Naive thymus-derived CD4-positive, alpha-beta T cell (primary cell): ENCODE results near the gene TUBG1. TPM values are rescaled to one million over a fixed set of nuclear protein-coding genes. Genes with fewer than 3 reads are reported as not detected.
A peak's percentile ranks its signal among the peaks of the same experiment; 100 is the strongest.

Experiments
- ATAC-seq: fragments of 150-1000 bp; cut with Tn5 transposase; 2 replicates; pipeline ENCODE4 v1.10.0; 2021; ENCODE audit warnings: mild to moderate bottlenecking, moderate library complexity
- CTCF ChIA-PET: fragments of 350-600 bp; sonication (Branson Sonifier 250); formaldehyde crosslinking; loops from one replicate; lab custom pipeline; 2021; ENCODE audit warnings: antibody characterized with exemption; lab: Charles Lee
- POLR2A ChIA-PET: fragments of 350-600 bp; sonication (Branson Sonifier 250); formaldehyde crosslinking; loops from one replicate; lab custom pipeline; 2021; ENCODE audit warnings: antibody characterized with exemption, inconsistent platforms; lab: Charles Lee
- DNase-seq, 9 donors: peaks; one replicate each; pipeline versions ENCODE4 v3.0.0 to v3.0.0-alpha.2; 2020 to 2022; ENCODE audit warnings: mixed read lengths in 1 of 9
- H3K27ac ChIP-seq: one replicate; pipeline ENCODE4 v1.7.0; 2013; ENCODE audit warnings: mild to moderate bottlenecking, low read depth, low read length, moderate library complexity
- H3K27me3 ChIP-seq, 2 donors: one replicate each; pipeline ENCODE4 v1.7.0; 2013; ENCODE audit warnings: low read length in 2 of 2, mild to moderate bottlenecking in 2 of 2, moderate library complexity in 2 of 2; ENCODE audit not compliant: control insufficient read depth in 2 of 2, insufficient read depth in 2 of 2
- H3K36me3 ChIP-seq, 3 experiments: 1 replicate in 2 of 3; 2 replicates in 1 of 3; pipeline ENCODE4 v1.7.0; 2013; ENCODE audit warnings: low read length in 3 of 3, mild to moderate bottlenecking in 3 of 3, moderate library complexity in 1 of 3; ENCODE audit not compliant: insufficient read depth in 3 of 3, control insufficient read depth in 2 of 3
- H3K4me1 ChIP-seq, 2 donors: one replicate each; pipeline ENCODE4 v1.7.0; 2013; ENCODE audit warnings: low read length in 2 of 2, mild to moderate bottlenecking in 2 of 2, moderate library complexity in 1 of 2; ENCODE audit not compliant: control insufficient read depth in 2 of 2, insufficient read depth in 2 of 2
- H3K4me3 ChIP-seq: 2 replicates; pipeline ENCODE4 v1.7.0; 2013; ENCODE audit warnings: mild to moderate bottlenecking, low read length
- H3K9me3 ChIP-seq, 3 experiments: 1 replicate in 2 of 3; 2 replicates in 1 of 3; pipeline ENCODE4 v1.7.0; 2013; ENCODE audit warnings: low read length in 3 of 3; ENCODE audit not compliant: control insufficient read depth in 2 of 3
- H3K27ac Mint-ChIP-seq, 9 donors: one replicate each; pipeline ENCODE4 v1.8.0; 2020 to 2022; ENCODE audit warnings: mixed read lengths in 9 of 9, mild to moderate bottlenecking in 8 of 9, moderate library complexity in 5 of 9, inconsistent platforms in 2 of 9
- H3K27me3 Mint-ChIP-seq, 5 donors: one replicate each; pipeline ENCODE4 v1.8.0; 2021 to 2022; ENCODE audit warnings: mixed read lengths in 5 of 5, mild to moderate bottlenecking in 1 of 5
- H3K36me3 Mint-ChIP-seq, 5 donors: one replicate each; pipeline ENCODE4 v1.8.0; 2020 to 2022; ENCODE audit warnings: mixed read lengths in 5 of 5, mild to moderate bottlenecking in 3 of 5, inconsistent platforms in 1 of 5
- H3K4me1 Mint-ChIP-seq, 7 donors: one replicate each; pipeline ENCODE4 v1.8.0; 2020 to 2022; ENCODE audit warnings: mixed read lengths in 7 of 7, mild to moderate bottlenecking in 3 of 7, inconsistent platforms in 1 of 7
- H3K4me3 Mint-ChIP-seq, 10 donors: one replicate each; pipeline ENCODE4 v1.8.0; 2020 to 2022; ENCODE audit warnings: mild to moderate bottlenecking in 10 of 10, mixed read lengths in 10 of 10, moderate library complexity in 6 of 10, inconsistent platforms in 2 of 10
- H3K9me3 Mint-ChIP-seq, 11 donors: one replicate each; pipeline ENCODE4 v1.8.0; 2020 to 2022; ENCODE audit warnings: mixed read lengths in 11 of 11, mild to moderate bottlenecking in 4 of 11, inconsistent platforms in 1 of 11, moderate library complexity in 1 of 11
- intact Hi-C, 2 donors: fragments of 100-400 bp; cut with micrococcal nuclease; formaldehyde crosslinking; loops; one replicate each; pipeline ENCODE4 v1.15.1; 2023
- polyA plus RNA-seq, 2 donors: library from polyadenylated mRNA; unstranded; fragments of 300-500 nt; fragmentation: Illumina TruSeq; gene quantifications; one replicate each; pipeline ENCODE4 v1.2.3, GENCODE V29; 2021
- total RNA-seq, 6 experiments: library from RNA in 5 of 6; stranded (reverse) in 5 of 6; gene quantifications; 1 replicate in 5 of 6; 2 replicates in 1 of 6; pipeline ENCODE4 v1.2.3 and lab custom pipeline; 2021 to 2026

TUBG1 gene
- total and polyA plus RNA-seq, 7 experiments from 2014 or later = 4.8 to 54.4 (median 12.5) TPM

GRCh38 chr17:42563543-42563942 lies 45.9 kb upstream of the TUBG1 start:
- H3K27ac Mint-ChIP-seq = peak overlapping the region in 8 of 9 donors; percentile 62 to 95 (median 82)
- H3K4me1 ChIP-seq = peaks cover 31 to 32% of the 10 kb centered on the region in 2 donors

GRCh38 chr17:42563950-42564349 lies 45.5 kb upstream of the TUBG1 start:
- ChIA-PET CTCF (interaction anchor here (0.7 to 1.4 kb wide), 2 partner anchors 10 to 241 kb away, joined by 3 read pairs; no protein-coding TSS in a partner anchor), POLR2A (interaction anchor here (0.7 to 5.8 kb wide), 4 partner anchors 14 to 622 kb away, joined by 3 to 27 read pairs (median 12); partner anchors contain the start of genes NAGLU, PSMC3IP and STAT3)
- intact Hi-C loops = loop anchor here (2.0 kb wide), 1 partner anchor 45 kb away; the partner anchor contains the start of genes RETREG3 (in 2 of the 2) and TUBG1 (in 2 of the 2)
- H3K36me3 ChIP-seq = peaks cover 0 to 50% (median 21%) of the 10 kb centered on the region in 3 experiments
- no peak overlapping the region for H3K4me3 ChIP-seq
- H3K9me3 ChIP-seq = no peaks in the 10 kb centered on the region
- no peak for ATAC-seq
- Mint-ChIP-seq H3K4me3 (peak overlapping the region; percentile 71 to 95 (median 91)), H3K9me3 (peaks cover 0 to 4% (median 0%) of the 10 kb centered on the region in 11 donors), H3K36me3 (peaks cover 0 to 23% (median 3%) of the 10 kb centered on the region in 5 donors), H3K27me3 (peaks cover 0 to 3% (median 0%) of the 10 kb centered on the region in 5 donors), H3K4me1 (peaks cover 26 to 52% (median 43%) of the 10 kb centered on the region in 7 donors), H3K27ac (peak overlapping the region in 8 of 9 donors; percentile 62 to 95 (median 82))
- H3K4me1 ChIP-seq = peaks cover 31 to 32% of the 10 kb centered on the region in 2 donors
- no peak for DNase-seq
- H3K27ac ChIP-seq = peak overlapping the region; percentile 27
- H3K27me3 ChIP-seq = no peaks in the 10 kb centered on the region

More at GRCh38 chr17:42563543-42563942, 45.9 kb upstream of the TUBG1 start:
- POLR2A ChIA-PET = interaction anchor here (0.7 to 5.8 kb wide), 4 partner anchors 15 to 621 kb away, joined by 3 to 19 read pairs (median 6); partner anchors contain the start of genes NAGLU, PSMC3IP and STAT3
- DNase-seq = no peak
- intact Hi-C loops = loop anchor here (2.0 kb wide), 1 partner anchor 45 kb away; the partner anchor contains the start of genes RETREG3 (in 2 of the 2) and TUBG1 (in 2 of the 2)
- Mint-ChIP-seq H3K4me1 (peaks cover 23 to 48% (median 40%) of the 10 kb centered on the region in 7 donors), H3K4me3 (peak overlapping the region; percentile 71 to 95 (median 91)), H3K9me3 (peaks cover 0 to 4% (median 0%) of the 10 kb centered on the region in 11 donors), H3K27me3 (peaks cover 0 to 3% (median 0%) of the 10 kb centered on the region in 5 donors), H3K36me3 (peaks cover 0 to 20% (median 3%) of the 10 kb centered on the region in 5 donors)
- Histone ChIP-seq H3K4me3 (no peak overlapping the region), H3K36me3 (peaks cover 0 to 46% (median 21%) of the 10 kb centered on the region in 3 experiments), H3K27me3 (no peaks in the 10 kb centered on the region), H3K27ac (peak overlapping the region; percentile 84), H3K9me3 (no peaks in the 10 kb centered on the region)
- CTCF ChIA-PET = interaction anchor here (0.7 kb wide), 1 partner anchor 10 kb away, joined by 3 read pairs; no protein-coding TSS in a partner anchor
- no peak for ATAC-seq

GRCh38 chr17:42564815-42565522 lies 44.5 kb upstream of the TUBG1 start:
- no peaks in the 10 kb centered on the region for H3K27me3 ChIP-seq
- ChIA-PET POLR2A (interaction anchor here (0.8 to 5.8 kb wide), 4 partner anchors 11 to 44 kb away, joined by 3 to 27 read pairs (median 22); partner anchors contain the start of genes HSD17B1, NAGLU and PSMC3IP), CTCF (interaction anchor here (0.6 to 1.4 kb wide), 2 partner anchors 33 to 242 kb away, joined by 3 read pairs; no protein-coding TSS in a partner anchor)
- no peaks in the 10 kb centered on the region for H3K9me3 ChIP-seq
- peak overlapping the region in 7 of 9 donors; percentile 13 to 87 (median 43) for H3K27ac Mint-ChIP-seq
- H3K4me3 ChIP-seq = no peak overlapping the region
- H3K4me1 ChIP-seq = peaks cover 31 to 32% of the 10 kb centered on the region in 2 donors
- intact Hi-C loops = no loop called here
- H3K27ac ChIP-seq = peak overlapping the region; percentile 92
- no peak for ATAC-seq
- peaks cover 0 to 3% (median 0%) of the 10 kb centered on the region in 5 donors for H3K27me3 Mint-ChIP-seq
- H3K9me3 Mint-ChIP-seq = peaks cover 0 to 4% (median 0%) of the 10 kb centered on the region in 11 donors
- peaks cover 0 to 27% (median 3%) of the 10 kb centered on the region in 5 donors for H3K36me3 Mint-ChIP-seq
- no peak for DNase-seq
- peak overlapping the region; percentile 12 to 93 (median 42) for H3K4me3 Mint-ChIP-seq
- H3K36me3 ChIP-seq = peaks cover 5 to 60% (median 26%) of the 10 kb centered on the region in 3 experiments
- peaks cover 26 to 62% (median 49%) of the 10 kb centered on the region in 7 donors for H3K4me1 Mint-ChIP-seq

- Mint-ChIP-seq H3K4me3 (peak overlapping the region in 9 of 10 donors; percentile 6 to 98 (median 93)), H3K27me3 (peaks cover 0 to 3% (median 0%) of the 10 kb centered on the region in 5 donors), H3K4me1 (peaks cover 26 to 62% (median 50%) of the 10 kb centered on the region in 7 donors), H3K9me3 (peaks cover 0 to 4% (median 0%) of the 10 kb centered on the region in 11 donors), H3K36me3 (peaks cover 0 to 28% (median 3%) of the 10 kb centered on the region in 5 donors), H3K27ac (peak overlapping the region in 8 of 9 donors; percentile 25 to 98 (median 91))
- DNase-seq (no peak), ATAC-seq (no peak)
- Histone ChIP-seq H3K4me3 (no peak overlapping the region), H3K9me3 (no peaks in the 10 kb centered on the region), H3K27ac (peak overlapping the region; percentile 92), H3K27me3 (no peaks in the 10 kb centered on the region), H3K4me1 (peaks cover 31 to 32% of the 10 kb centered on the region in 2 donors), H3K36me3 (peaks cover 10 to 67% (median 30%) of the 10 kb centered on the region in 3 experiments)
- intact Hi-C loops = loop anchor here in 1 of 2 donors (1.0 kb wide), 1 partner anchor 12 kb away; the partner anchor contains the start of gene PSMC3IP
- ChIA-PET CTCF (interaction anchor here (0.5 to 1.4 kb wide), 3 partner anchors 13 to 243 kb away, joined by 3 read pairs; partner anchors contain the start of genes RETREG3 and TUBG1), POLR2A (interaction anchor here (0.6 to 5.8 kb wide), 8 partner anchors 9 to 177 kb away, joined by 3 to 27 read pairs (median 8); partner anchors contain the start of genes HSD17B1, NAGLU, PSMC3IP and STAT3)
Measured at GRCh38 chr17:42565523-42566214, 43.8 kb upstream of the TUBG1 start.

- Histone ChIP-seq H3K36me3 (peaks cover 13 to 73% (median 30%) of the 10 kb centered on the region in 3 experiments), H3K4me3 (peak overlapping the region; percentile 76), H3K4me1 (peaks cover 30% of the 10 kb centered on the region in 2 donors), H3K27ac (peak overlapping the region; percentile 92), H3K9me3 (no peaks in the 10 kb centered on the region), H3K27me3 (no peaks in the 10 kb centered on the region)
- peak overlapping the region; percentile 87 to 98 (median 95) for H3K27ac Mint-ChIP-seq
- H3K4me1 Mint-ChIP-seq = peaks cover 26 to 62% (median 50%) of the 10 kb centered on the region in 7 donors
- ATAC-seq (no peak), DNase-seq (no peak)
- intact Hi-C loops = loop anchor here in 1 of 2 donors (1.0 kb wide), 1 partner anchor 11 kb away; the partner anchor contains the start of gene PSMC3IP
- H3K27me3 Mint-ChIP-seq = peaks cover 0 to 3% (median 0%) of the 10 kb centered on the region in 5 donors
- POLR2A ChIA-PET = interaction anchor here (0.6 to 5.8 kb wide), 11 partner anchors 9 to 258 kb away, joined by 3 to 27 read pairs (median 5); partner anchors contain the start of genes BECN1, HSD17B1, NAGLU and PSMC3IP
- peak overlapping the region; percentile 80 to 98 (median 95) for H3K4me3 Mint-ChIP-seq
- peaks cover 0 to 28% (median 3%) of the 10 kb centered on the region in 5 donors for H3K36me3 Mint-ChIP-seq
- CTCF ChIA-PET = interaction anchor here (0.5 to 1.2 kb wide), 2 partner anchors 12 to 43 kb away, joined by 3 read pairs; partner anchors contain the start of genes RETREG3 and TUBG1
- H3K9me3 Mint-ChIP-seq = peaks cover 0 to 4% (median 0%) of the 10 kb centered on the region in 11 donors
Measured at GRCh38 chr17:42566215-42566882, 43.1 kb upstream of the TUBG1 start.
